Measurements from ENCODE around the gene ARHGEF26.

The ARHGEF26 gene

GRCh38 chr3:154168998-154169795, 48.0 kb downstream of the ARHGEF26 start:
- DNase-seq, result no peak

- DNase-seq, result no peak
These were observed 48.6 kb downstream of the ARHGEF26 start for GRCh38 chr3:154169796-154170110.

GRCh38 chr3:154170300-154170699, 49.1 kb downstream of the ARHGEF26 start:
- no peak for DNase-seq

GRCh38 chr3:154175041-154175440, 53.9 kb downstream of the ARHGEF26 start:
- DNase-seq, result no peak

GRCh38 chr3:154176036-154176435, 54.8 kb downstream of the ARHGEF26 start:
- DNase-seq, result no peak

GRCh38 chr3:154177406-154177805, 56.2 kb downstream of the ARHGEF26 start:
- no peak for DNase-seq

- no peak for DNase-seq
These were observed 57.0 kb downstream of the ARHGEF26 start for GRCh38 chr3:154178172-154178571.

- no peak for DNase-seq
These were observed 59.9 kb downstream of the ARHGEF26 start for GRCh38 chr3:154180836-154181691.

- no peak for DNase-seq
These were observed 61.2 kb downstream of the ARHGEF26 start for GRCh38 chr3:154182322-154182922.

GRCh38 chr3:154182975-154183374, 61.8 kb downstream of the ARHGEF26 start:
- no peak for DNase-seq

GRCh38 chr3:154184582-154184981, 63.4 kb downstream of the ARHGEF26 start:
- DNase-seq, result no peak

- no peak for DNase-seq
These were observed 67.2 kb downstream of the ARHGEF26 start for GRCh38 chr3:154188437-154188836.

GRCh38 chr3:154188846-154189245, 67.7 kb downstream of the ARHGEF26 start:
- no peak for DNase-seq

GRCh38 chr3:154191520-154191919, 70.3 kb downstream of the ARHGEF26 start:
- DNase-seq, result no peak

GRCh38 chr3:154192225-154192624, 71.0 kb downstream of the ARHGEF26 start:
- no peak for DNase-seq

GRCh38 chr3:154193000-154193615, 71.9 kb downstream of the ARHGEF26 start:
- no peak for DNase-seq

- no peak for DNase-seq
These were observed 73.7 kb downstream of the ARHGEF26 start for GRCh38 chr3:154194877-154195276.

GRCh38 chr3:154195620-154196356, 74.6 kb downstream of the ARHGEF26 start:
- no peak for DNase-seq

GRCh38 chr3:154197751-154198150, 76.6 kb downstream of the ARHGEF26 start:
- DNase-seq, result no peak

GRCh38 chr3:154209499-154209898, 88.3 kb downstream of the ARHGEF26 start:
- DNase-seq, result no peak

GRCh38 chr3:154210986-154211385, 89.8 kb downstream of the ARHGEF26 start:
- no peak for DNase-seq

GRCh38 chr3:154214306-154214705, 93.1 kb downstream of the ARHGEF26 start:
- no peak for DNase-seq

GRCh38 chr3:154217671-154218070, 96.5 kb downstream of the ARHGEF26 start:
- no peak for DNase-seq

All from activated CD8-positive, alpha-beta memory T cell treated with anti-CD3 and anti-CD28 coated beads for 24 hours (primary cell).